GM18868 (cell line): ENCODE data around the gene CYS1.
"Not testable (repeated sequence)": the region's sequence is repeated elsewhere in the genome, so short reads cannot be mapped to it uniquely, and the experiment has no call there.

Source experiments
- ATAC-seq: cut with Tn5 transposase; IDR thresholded peaks from one replicate; pipeline ENCODE4 v1.9.1; 2021; ENCODE audit warnings: mild to moderate bottlenecking, moderate library complexity; ENCODE audit not compliant: unreplicated experiment

The CYS1 gene

DNA sequence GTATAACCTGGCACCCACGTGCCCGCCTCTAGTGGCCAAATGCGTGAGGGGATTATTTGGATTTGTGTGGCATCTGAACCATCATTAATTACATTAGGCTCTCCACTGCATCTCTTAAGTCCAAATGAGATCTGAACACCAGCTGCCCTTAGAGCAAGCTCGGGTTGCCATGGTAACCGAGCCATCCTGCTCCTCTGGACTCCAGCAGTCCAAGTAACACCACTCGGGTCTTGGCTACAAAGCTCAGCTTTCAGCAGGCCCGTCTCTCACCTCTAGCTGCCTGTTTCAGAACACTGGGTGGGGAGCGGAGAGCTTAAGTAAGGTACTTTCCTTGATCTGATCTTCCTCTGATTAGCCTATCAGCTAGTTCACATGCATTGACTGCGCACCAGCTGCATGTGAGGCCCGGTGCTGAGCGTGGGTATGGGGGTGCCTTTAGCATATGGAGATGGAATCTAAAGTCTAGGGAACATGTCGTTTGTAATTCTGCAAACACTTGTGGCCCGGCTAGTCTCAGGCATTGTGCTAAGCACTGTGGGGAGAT is 14.1 kb upstream of the CYS1 start:
- no peak for ATAC-seq

DNA sequence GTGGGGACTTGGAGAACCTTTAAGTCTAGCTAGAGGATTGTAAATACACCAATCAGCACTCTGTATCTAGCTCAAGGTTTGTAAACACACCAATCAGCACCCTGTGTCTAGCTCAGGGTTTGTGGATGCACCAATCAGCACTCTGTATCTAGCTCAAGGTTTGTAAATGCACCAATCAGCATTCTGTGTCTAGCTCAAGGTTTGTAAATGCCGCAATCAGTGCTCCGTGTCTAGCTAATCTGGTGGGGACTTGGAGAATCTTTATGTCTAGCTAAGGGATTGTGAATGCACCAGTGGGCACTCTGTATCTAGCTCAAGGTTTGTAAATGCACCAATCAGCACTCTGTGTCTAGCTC is 11.7 kb upstream of the CYS1 start:
- not testable (repeated sequence) for ATAC-seq

DNA sequence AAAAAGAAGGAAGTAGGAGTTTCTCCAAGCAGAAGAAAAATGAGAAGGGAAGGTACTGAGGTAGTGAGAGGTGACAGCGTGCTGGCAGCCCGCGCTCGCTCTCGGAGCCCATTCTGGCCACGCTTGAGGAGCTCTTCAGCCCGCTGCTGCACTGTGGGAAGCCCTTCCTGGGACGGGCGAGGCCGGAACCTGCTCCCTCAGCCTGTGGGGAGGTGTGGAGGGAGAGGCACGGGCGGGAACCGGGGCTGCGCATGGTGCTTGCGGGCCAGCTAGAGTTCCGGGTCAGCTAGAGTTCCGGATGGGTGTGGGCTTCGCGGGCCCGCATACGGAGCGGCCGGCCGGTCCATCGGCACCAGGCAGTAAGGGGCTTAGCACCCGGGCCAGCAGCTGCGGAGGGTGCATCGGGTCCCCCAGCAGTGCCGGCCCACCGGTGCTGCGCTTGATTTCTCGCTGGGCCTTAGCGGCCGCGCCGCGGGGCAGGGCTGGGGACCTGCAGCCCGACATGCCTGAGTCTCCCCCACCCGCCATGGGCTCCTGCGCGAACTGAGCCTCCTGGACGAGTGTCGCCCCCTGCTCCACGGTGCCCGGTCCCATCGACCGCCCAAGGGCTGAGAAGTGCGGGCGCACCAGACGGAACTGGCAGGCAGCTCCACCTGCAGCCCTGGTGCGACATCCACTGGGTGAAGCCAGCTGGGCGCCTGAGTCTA is 11.1 kb upstream of the CYS1 start:
- ATAC-seq = no peak

DNA sequence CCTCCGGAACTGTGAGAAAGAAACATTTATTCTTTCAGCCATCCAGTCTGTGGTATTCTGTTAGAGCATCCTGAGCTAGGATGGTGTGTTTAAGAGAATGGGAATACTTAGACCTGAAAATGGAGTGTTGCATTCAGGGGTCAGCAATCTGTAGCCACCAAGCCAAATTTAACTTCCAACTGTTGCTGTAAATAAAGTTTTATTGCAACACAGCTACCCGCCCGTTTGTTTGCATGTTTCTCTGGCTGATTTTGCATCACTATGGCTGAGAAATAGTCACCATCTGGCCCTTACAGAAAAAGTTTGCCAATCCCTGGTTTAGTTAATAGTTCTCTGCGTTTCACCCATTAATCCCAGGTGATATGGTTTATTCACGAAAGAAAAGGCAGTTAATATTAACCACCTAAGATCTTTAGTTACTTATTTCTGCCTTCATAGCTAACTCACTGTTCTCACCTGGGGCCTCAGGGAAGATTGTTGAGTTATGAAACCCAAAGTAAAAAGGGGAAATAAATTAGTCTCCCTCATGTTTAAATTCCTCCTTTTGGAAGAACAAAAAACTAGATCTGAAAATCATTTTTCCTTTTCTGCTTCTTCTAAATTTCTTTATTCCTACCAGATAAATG is 9.5 kb upstream of the CYS1 start:
- ATAC-seq = no peak

DNA sequence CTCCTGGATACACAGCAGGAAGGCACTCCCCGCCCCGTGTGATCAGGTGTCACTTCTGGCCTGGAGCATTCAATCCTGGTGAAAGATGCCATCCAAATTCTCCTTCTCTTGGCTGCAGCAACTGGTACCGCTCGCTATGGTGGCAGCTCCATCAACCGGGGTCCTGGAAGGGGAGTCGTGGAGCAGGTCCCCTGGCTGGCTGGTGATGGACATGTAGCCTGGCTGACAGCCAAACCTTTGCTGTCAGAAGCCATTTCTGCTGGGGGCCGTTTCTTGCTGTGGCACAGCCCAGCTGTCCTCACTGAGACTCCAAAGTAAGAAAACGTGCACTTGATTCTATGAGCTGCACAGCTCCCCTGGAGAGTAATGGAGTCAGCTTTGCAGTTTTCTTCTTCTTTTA is 7.1 kb upstream of the CYS1 start:
- no peak for ATAC-seq

DNA sequence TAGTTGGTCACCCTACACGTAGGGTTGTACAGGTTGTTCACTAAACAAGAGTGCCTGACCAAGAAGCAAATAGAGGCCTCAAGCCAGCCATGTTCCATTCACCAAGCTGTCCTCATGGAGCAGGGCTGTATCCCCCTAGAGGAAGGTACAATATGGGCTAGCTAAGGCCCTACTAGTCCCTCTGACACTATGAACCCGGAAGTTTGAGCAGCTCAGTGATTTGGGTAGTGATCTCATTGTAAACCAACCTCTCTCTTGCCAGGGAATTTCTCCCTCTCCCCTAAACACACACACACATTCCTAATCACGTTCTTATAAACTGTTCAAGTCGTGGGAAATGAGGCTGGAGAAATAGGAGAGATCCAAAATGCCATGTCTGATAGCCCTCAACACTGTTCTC is 6.7 kb upstream of the CYS1 start:
- ATAC-seq = no peak

DNA sequence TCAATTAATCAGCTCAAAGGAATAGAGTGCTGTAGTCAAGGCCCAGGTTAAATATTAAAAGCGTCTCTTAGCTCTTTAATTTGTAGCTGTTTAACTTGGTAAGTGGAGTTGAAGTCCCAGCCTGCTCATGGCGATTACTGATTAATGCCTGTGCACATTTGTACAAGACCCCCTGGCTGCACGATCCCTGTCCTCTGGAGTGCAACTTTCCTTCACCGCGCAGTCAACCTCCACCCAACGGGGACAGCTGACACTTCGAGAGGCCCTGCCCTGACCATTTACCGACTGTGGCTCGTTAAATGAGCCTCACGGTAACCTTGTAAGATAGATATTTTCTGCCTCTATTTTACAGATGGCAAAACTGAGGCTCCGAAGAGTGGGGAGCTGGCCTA is 5.5 kb upstream of the CYS1 start:
- no peak for ATAC-seq

DNA sequence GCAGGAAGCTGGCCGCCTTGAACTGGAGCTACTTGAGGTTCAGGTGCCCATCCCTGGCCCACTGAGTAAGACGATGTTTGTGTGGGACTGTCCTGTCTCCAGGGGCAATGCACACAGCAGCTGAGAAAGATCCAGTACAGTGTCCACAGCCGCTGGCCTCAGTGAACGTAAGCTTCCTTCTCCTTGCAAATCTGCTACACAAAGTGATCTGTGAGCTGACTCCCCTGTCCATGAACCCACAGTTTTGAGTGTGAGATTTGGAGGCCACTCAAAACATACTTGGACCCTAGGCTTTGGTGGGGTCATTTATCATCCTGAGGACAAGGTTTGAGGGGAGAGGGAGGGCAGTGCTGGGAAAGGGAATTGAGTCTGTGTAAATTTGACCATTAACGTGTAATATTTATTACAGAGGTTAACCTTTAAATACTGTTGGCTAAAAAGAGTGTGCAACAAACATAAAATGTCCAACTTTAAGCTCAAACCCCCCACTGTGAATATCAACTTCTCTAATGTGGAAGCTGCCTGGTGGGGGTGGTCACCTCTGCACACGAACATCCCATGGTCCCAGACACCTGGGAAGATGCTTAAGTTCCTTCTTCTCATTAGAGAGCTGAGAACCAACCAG is 4.9 kb upstream of the CYS1 start:
- ATAC-seq = no peak

DNA sequence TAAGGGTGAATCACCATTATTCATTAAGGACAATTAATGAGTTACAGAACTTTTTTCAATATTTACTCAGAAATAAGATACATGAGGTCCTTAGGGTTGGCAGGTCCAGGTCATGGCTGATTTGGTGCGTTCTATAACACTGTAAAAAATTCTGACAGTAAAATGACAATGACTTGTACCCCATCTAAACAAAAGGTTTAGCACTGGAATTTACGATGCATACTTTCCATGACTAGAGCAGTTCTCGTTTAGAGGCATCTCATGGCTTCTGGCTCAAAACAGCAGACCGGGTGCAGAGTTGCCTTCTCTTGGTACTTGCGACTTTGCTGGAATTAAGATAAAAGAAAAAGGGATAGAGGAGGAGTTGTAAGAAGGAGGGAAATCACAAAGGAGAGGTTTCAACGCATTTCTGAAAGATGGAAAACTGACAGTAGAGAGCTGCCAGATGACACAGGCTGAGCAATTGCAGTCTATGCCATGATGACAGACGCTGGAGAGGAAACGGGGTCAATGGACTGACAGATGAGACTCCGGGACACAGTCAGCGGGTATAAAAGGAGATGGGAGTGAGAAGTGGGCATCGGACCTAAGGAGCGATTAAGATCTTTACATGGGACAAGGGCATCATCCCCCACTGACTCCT is 4.1 kb upstream of the CYS1 start:
- no peak for ATAC-seq

DNA sequence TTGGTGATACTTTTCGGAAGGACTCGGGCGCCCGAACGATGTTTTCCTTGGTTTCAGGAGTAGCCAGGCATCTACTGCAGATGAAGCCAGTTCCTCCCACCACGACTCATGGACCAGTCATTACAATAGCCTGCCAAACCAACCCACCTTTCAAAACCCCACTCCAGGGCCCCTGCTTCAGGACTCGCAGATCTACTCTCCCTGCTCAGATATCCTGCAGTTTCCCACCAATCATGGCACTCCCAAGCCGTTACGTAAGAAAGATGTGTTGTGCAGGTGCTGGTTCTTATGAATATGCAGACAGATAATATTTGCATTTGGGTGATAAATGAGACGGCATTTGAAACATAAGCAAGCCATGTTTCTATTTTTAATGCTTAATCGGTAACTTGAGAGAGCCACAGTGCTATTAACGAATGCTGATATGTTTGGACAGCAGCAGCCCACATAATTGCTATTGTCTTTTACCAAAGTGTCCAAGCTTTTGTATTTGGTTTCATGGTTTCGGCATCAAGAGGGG is 3.5 kb upstream of the CYS1 start:
- no peak for ATAC-seq

DNA sequence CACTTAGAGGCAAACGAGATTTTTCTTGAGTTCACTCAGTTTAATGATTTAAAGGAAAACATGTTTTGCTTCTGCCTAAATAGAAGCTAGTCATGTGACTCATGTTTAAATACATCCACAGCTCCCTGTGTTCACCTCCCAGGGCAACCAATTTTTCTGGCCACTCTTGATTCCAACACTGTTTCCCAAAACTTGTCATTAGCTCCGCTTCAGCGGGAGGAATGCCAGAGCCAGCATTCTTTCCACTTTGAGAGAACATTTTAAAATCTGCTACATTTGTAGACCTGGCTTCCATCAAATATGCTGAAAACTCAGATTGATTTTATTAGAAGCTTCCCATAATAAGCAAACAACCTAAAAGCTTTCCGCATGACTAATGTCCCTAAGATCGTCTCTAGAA is 2.8 kb upstream of the CYS1 start:
- ATAC-seq = no peak

DNA sequence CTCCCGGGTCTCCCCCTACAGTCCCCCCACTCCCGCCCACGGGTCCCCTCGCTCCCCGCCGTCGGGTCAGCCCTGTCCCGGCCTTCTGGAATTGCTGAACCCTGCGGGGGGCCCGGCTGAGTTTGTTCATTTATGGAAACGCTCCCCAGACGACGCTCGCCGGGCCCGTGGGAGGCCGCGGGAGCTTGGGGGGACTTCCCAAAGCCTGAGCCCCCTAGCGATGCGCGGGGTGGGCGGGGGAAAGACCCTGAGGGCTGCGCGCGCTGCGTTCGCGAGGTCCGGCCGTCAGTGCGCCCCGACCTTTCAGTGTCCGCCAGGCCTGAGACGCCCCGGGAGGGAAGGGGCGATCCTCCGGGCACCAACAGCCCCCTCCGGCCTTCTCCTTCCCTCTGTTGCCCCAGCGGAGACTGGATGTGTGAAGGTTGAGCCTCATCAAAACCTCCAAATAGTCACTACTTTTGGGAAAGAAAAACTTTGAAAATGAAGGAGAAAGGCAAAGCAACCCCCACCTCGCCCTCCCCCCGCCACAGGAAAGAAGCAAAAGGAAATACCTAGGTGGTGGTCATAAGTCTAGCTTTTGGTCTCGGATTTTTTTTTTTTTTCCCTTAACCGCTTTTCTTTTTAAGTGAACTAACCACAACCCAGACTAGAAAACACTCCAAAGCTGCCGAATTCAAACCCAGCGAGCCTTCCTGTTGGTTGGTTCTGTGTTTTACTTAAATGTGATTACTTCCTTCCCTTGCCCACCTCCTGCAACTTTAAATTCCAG is 509 bp upstream of the CYS1 start:
- ATAC-seq = no peak

DNA sequence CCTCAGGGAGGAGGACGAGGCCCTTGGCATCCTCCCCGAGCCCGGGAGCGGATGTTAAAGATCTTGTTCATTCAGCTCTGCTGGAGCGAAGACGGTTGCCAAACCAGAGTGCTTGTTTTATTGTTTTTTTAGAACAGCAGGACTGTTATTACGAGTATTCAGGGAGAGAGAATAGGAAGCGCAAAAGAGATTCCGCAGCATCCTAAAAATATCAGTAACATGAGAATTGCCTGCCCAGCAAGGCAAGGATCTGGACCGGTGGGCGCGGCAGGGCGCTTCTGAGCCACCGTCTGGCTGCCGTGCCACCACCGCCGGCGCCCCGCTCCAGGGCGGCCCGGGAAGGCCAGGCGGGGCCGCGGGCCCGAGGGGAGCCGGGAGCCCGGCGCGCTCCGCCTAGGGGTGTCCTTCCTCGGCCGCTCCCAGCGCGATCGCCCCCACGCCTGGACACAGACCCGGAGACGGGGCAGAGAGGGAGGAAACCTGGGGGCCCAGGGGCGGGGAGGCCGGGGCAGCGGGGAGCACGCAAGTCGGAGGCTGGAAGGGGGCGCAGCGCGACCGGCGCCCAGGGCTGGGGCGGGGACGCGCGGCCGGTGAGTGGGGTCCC is 843 bp downstream of the CYS1 start:
- no peak for ATAC-seq

DNA sequence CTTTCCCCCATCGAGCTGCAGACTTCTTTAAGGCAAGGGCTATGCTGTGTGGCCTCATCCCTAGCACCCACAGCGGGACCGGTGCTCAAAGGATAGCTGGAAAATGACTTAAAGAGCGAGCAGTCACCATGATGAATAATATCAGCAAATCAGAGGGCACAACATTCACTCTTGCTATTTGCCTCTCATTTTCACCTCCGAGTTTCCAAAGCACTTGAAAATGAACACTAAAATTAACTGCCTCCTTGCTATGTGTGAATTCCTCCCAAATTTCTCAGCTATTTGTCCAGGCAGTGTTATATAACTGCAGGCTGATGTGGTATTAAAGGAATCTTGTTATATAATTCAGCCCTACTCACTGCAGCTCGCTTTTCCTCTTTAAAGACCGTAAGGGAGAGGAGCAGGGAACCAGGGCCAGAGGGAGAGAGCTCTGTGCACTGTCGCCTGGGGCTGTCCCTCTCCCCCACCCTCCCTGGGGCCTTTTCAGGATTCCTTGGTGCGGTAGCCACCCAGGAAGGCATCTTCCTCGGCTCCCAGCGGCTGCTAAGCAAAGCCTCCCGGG is 1.4 kb downstream of the CYS1 start:
- no peak for ATAC-seq

DNA sequence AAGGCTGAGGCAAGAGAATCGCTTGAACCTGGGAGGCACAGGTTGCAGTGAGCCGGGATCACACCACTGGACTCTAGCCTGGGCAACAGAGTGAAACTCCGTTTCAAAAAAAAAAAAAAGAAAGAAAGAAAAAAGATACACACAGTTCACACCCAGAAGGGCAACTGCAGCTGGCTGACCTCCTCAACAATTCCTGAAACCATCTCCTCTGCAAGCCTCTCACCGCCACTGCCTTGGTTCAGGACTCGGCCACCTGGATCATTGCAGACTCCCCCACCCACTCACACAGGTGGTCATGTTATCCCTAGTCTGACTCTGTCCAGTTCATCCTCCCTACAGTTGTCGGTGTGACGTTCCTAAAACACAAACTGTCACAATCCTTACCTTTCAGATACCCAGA is 2.2 kb downstream of the CYS1 start:
- no peak for ATAC-seq

DNA sequence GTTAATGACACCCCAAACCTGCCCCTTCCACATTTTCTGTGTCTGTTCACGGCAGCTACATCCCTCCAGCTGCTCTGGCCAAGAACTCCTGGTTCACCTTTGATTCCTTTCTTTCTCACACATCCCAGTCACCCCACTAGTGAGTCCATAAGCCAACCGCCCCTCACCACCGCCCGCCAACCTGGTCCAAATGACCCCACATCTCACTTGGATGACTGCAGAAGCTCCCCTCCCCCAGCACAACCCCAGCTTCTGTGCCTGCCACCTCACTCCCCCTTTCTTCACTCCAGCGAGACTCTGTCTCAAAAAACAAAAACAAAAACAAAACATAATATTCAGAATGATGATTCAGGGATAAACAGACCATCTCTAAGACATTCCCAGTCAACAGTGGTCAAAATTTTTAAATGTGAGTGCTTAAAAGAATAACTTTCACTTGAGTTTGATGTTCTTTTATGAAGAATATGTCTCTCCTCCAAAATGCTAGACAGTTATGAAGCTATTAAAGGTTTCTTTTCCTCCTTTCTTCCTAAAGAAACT is 3.2 kb downstream of the CYS1 start:
- ATAC-seq = no peak

DNA sequence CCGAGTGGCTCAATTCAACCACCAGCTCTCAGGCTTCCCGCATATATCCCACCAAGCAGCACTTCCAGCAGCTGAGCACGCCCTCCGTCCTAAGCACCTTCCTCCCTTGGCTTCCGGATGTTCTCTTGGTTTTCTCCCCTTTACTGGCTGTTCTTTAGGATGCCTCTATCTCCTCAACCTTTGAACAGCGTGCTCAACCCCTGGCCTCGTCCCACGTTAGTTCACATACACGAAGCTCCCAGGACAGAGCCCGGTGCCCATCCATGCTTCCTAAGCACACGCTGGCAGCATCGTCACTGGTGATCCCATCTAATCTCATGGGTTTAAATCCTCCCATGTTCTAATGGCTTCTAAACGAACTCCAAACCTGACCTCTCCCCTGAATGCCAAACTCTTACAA is 3.7 kb downstream of the CYS1 start:
- no peak for ATAC-seq

DNA sequence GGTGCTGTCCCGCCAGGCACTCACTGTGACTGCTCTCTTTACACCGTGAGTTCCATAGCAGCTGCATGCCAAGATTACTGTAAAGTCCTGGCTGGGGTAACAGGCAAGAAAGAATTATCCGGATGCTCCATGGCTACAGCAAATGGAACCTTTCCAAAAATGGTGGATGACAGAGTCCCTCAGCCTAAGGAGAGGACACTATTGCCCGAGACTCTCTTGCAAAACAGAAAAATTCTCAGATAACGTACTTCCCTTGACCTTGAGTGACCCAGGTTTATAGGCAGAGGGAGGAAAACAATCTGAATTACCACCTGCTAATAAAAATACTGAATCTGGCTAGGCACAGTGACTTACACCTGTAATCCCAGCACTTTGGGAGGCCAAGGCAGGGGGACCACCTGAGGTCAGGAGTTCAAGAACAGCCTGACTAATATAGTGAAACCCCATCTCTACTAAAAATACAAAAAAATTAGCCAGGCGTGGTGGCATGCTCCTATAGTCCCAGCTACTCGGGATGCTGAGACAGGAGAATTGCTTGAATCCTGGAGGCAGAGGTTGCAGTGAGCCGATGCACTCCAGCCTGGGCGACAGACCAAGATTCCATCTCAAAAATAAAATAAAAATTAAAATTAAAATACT is 4.5 kb downstream of the CYS1 start:
- ATAC-seq = no peak

DNA sequence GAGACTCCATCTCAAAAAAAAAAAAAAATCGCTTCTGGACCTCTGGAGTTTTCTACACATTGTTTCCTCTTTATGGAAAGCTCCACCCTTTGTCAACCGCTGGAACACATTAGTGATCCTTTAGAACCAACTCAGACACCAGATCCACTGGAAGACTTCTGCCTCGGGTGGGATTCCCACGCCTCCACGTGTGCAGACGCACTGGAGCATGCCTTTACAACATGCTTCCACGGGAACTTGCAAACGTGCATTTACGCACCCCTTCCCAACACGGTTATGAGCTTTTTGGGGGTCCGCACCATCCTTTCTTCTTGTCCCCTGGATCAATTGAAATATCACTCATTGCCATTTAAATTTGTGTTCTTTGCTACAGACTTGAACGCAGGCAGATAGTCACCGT is 5.1 kb downstream of the CYS1 start:
- ATAC-seq = no peak
